CD4-positive, CD25-positive, alpha-beta regulatory T cell (primary cell): ENCODE results near the gene IL17RD. TPM values are rescaled to one million over a fixed set of nuclear protein-coding genes. Genes with fewer than 3 reads are reported as not detected.
A peak's percentile ranks its signal among the peaks of the same experiment; 100 is the strongest.

ENCODE experiments used
- ATAC-seq, 2 donors: fragments of 150-1000 bp; cut with Tn5 transposase; one replicate each; pipeline ENCODE4 v1.10.0; 2021; ENCODE audit warnings: low read depth in 2 of 2, moderate number of reproducible peaks in 2 of 2, moderate library complexity in 1 of 2
- DNase-seq, 3 donors: peaks; one replicate each; pipeline versions ENCODE4 v3.0.0 to v3.0.0-alpha.2; 2012 to 2022; ENCODE audit warnings: mixed read lengths in 1 of 3
- H3K27ac ChIP-seq: one replicate; pipeline ENCODE4 v1.7.0; 2013; ENCODE audit warnings: mild to moderate bottlenecking, low read length; ENCODE audit not compliant: insufficient read depth, poor library complexity, severe bottlenecking
- H3K27me3 ChIP-seq: one replicate; pipeline ENCODE4 v1.7.0; 2013; ENCODE audit warnings: low read length; ENCODE audit not compliant: control insufficient read depth, insufficient read depth
- H3K36me3 ChIP-seq: one replicate; pipeline ENCODE4 v1.7.0; 2013; ENCODE audit warnings: mild to moderate bottlenecking, low read length, moderate library complexity; ENCODE audit not compliant: control insufficient read depth, insufficient read depth
- H3K4me1 ChIP-seq: 2 replicates; pipeline ENCODE4 v1.7.0; 2013; ENCODE audit warnings: mild to moderate bottlenecking, low read length; ENCODE audit not compliant: insufficient read depth, control insufficient read depth, poor library complexity, severe bottlenecking
- H3K4me3 ChIP-seq: one replicate; pipeline ENCODE4 v1.7.0; 2013; ENCODE audit warnings: low read depth, mild to moderate bottlenecking, low read length, moderate library complexity
- H3K9me3 ChIP-seq, 2 experiments: 1 replicate in 1 of 2; 2 replicates in 1 of 2; pipeline ENCODE4 v1.7.0; 2013; ENCODE audit warnings: low read length in 2 of 2, mild to moderate bottlenecking in 1 of 2, moderate library complexity in 1 of 2; ENCODE audit not compliant: control insufficient read depth in 2 of 2
- H3K27ac Mint-ChIP-seq, 3 donors: one replicate each; pipeline ENCODE4 v1.8.0; 2020 to 2022; ENCODE audit warnings: mild to moderate bottlenecking in 3 of 3, mixed read lengths in 3 of 3, moderate library complexity in 2 of 3
- H3K27me3 Mint-ChIP-seq: one replicate; pipeline ENCODE4 v1.8.0; 2022; ENCODE audit warnings: mild to moderate bottlenecking, mixed read lengths
- H3K36me3 Mint-ChIP-seq: one replicate; pipeline ENCODE4 v1.8.0; 2020; ENCODE audit warnings: mixed read lengths
- H3K4me1 Mint-ChIP-seq, 4 donors: one replicate each; pipeline ENCODE4 v1.8.0; 2020 to 2022; ENCODE audit warnings: mixed read lengths in 4 of 4, mild to moderate bottlenecking in 1 of 4
- H3K4me3 Mint-ChIP-seq, 4 donors: one replicate each; pipeline ENCODE4 v1.8.0; 2020 to 2022; ENCODE audit warnings: mild to moderate bottlenecking in 4 of 4, mixed read lengths in 4 of 4, moderate library complexity in 3 of 4
- H3K9me3 Mint-ChIP-seq, 7 donors: one replicate each; pipeline ENCODE4 v1.8.0; 2020 to 2022; ENCODE audit warnings: mixed read lengths in 7 of 7, mild to moderate bottlenecking in 3 of 7, moderate library complexity in 2 of 7
- polyA plus RNA-seq, 4 donors: library from polyadenylated mRNA; unstranded; fragments of 300-500 nt; fragmentation: Illumina TruSeq; gene quantifications; one replicate each; pipeline ENCODE4 v1.2.3, GENCODE V29; 2021
- total RNA-seq: library from RNA; stranded (reverse); gene quantifications from one replicate; pipeline ENCODE4 v1.2.3, GENCODE V29; 2022

Gene IL17RD
- total and polyA plus RNA-seq, 5 donors from 2014 or later, result not detected

DNA sequence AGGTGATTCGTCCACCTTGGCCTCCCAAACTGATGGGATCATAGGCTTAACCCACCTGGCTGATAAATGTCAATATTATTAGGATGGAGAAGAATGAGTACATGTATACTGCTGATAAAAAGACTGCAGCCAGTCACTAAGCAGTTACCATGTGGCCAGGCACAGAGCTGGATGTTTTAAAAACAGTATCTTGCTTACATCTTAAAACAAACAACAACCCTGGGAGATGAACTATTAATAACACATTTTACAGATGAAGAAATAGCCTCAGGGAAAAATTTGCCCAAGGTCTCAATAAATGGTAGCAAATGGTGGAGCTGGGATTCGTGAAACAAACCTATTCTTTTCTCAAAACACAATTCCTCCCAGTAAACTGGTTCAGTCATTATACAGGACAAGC is 18.1 kb downstream of the IL17RD start:
- Histone ChIP-seq H3K9me3 (no peaks in the 10 kb centered on the region), H3K36me3 (no peaks in the 10 kb centered on the region), H3K4me3 (no peak overlapping the region), H3K27ac (no peak overlapping the region), H3K4me1 (no peaks in the 10 kb centered on the region), H3K27me3 (peaks cover 14% of the 10 kb centered on the region)
- no peak overlapping the region for H3K27ac Mint-ChIP-seq
- DNase-seq (no peak), ATAC-seq (no peak)
- no peaks in the 10 kb centered on the region for H3K36me3 Mint-ChIP-seq
- no peak overlapping the region for H3K4me3 Mint-ChIP-seq
- H3K4me1 Mint-ChIP-seq, result no peaks in the 10 kb centered on the region
- peaks cover 55% of the 10 kb centered on the region for H3K27me3 Mint-ChIP-seq
- no peaks in the 10 kb centered on the region for H3K9me3 Mint-ChIP-seq

DNA sequence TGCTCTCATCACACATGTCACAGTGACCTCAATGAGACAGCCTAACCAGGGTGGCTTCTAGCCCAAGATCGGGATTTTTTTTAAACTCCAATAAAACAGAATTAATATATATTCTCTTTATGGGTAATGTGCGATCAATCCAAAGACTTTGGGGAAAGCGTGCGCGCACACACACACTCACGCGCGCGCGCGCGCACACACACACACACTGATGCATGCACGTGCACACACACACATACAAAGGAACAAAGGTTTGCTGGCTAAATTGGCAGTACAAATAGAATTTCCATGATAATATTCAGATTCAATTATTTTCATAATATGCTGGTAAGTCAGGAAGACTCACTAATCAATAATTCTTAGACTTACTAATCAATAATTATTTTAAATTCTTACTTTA is 19.3 kb downstream of the IL17RD start:
- no peak for DNase-seq
- Histone ChIP-seq H3K4me1 (no peaks in the 10 kb centered on the region), H3K27me3 (peaks cover 14% of the 10 kb centered on the region), H3K36me3 (no peaks in the 10 kb centered on the region), H3K27ac (no peak overlapping the region), H3K4me3 (no peak overlapping the region), H3K9me3 (no peaks in the 10 kb centered on the region)
- Mint-ChIP-seq H3K36me3 (no peaks in the 10 kb centered on the region), H3K27me3 (peaks cover 48% of the 10 kb centered on the region), H3K4me3 (no peak overlapping the region), H3K9me3 (no peaks in the 10 kb centered on the region), H3K4me1 (no peaks in the 10 kb centered on the region), H3K27ac (no peak overlapping the region)
- ATAC-seq, result no peak

- no peaks in the 10 kb centered on the region for H3K36me3 ChIP-seq
- peaks cover 46% of the 10 kb centered on the region for H3K27me3 Mint-ChIP-seq
- no peak overlapping the region for H3K27ac ChIP-seq
- no peak overlapping the region for H3K4me3 Mint-ChIP-seq
- H3K27ac Mint-ChIP-seq, result no peak overlapping the region
- peaks cover 16% of the 10 kb centered on the region for H3K27me3 ChIP-seq
- no peaks in the 10 kb centered on the region for H3K36me3 Mint-ChIP-seq
- no peaks in the 10 kb centered on the region for H3K9me3 ChIP-seq
- ATAC-seq (no peak), DNase-seq (no peak)
- no peaks in the 10 kb centered on the region for H3K4me1 ChIP-seq
- H3K9me3 Mint-ChIP-seq, result no peaks in the 10 kb centered on the region
- H3K4me3 ChIP-seq, result no peak overlapping the region
- H3K4me1 Mint-ChIP-seq, result no peaks in the 10 kb centered on the region
Observed at GRCh38 chr3:57144952-57145351, 20.2 kb downstream of the IL17RD start.

DNA sequence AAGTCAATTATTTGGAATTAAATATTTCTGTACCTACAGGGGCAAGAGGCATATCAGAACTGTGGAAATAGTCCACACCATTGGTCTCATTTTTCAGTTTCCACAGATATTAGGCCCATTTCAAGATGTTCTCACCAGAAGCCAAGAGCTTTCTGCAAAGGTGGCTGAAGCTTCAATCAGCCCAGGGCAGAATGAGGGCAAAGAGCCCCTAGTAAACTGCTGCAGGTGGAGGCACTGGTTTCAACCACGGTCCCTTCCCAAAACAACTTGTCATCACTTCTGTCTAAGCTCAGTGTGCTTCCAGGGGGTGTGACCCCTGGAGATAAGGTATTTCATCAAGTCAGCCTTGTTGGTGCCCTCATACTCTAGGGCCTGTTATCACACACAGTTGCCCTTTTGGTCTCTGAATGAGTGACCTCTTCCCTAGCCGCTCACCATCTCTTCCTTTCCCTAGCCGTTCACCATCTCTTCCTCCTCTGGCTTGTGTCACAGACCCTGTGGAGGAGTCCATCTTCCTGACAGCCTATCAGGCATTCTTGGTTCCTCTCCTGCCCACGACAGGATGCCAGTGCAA is 21.2 kb downstream of the IL17RD start:
- H3K4me3 ChIP-seq, result no peak overlapping the region
- no peak overlapping the region for H3K4me3 Mint-ChIP-seq
- no peaks in the 10 kb centered on the region for H3K36me3 ChIP-seq
- H3K9me3 Mint-ChIP-seq, result no peaks in the 10 kb centered on the region
- ATAC-seq, result no peak
- H3K27me3 Mint-ChIP-seq, result peaks cover 47% of the 10 kb centered on the region
- H3K27ac ChIP-seq, result no peak overlapping the region
- no peak for DNase-seq
- no peaks in the 10 kb centered on the region for H3K36me3 Mint-ChIP-seq
- peaks cover 11% of the 10 kb centered on the region for H3K27me3 ChIP-seq
- H3K4me1 Mint-ChIP-seq, result no peaks in the 10 kb centered on the region
- peak overlapping the region in 1 of 3 donors; percentile 9 for H3K27ac Mint-ChIP-seq
- no peaks in the 10 kb centered on the region for H3K9me3 ChIP-seq
- no peaks in the 10 kb centered on the region for H3K4me1 ChIP-seq

DNA sequence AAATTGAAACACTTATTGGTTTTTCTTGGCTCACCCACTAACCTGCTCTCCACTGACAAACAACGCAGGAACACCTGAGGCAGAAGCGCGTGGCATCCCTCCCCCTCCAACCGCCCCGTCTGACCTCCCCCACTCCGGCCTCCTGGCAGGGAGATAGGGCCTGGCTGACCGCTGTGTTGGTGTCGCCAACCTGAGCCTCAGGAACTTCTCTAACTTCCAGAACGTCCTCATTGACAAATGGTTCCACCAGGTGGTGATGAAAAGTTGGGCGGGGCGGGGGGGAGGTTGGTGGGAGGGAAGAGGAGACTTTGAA is 22.8 kb downstream of the IL17RD start:
- no peaks in the 10 kb centered on the region for H3K4me1 ChIP-seq
- H3K27me3 Mint-ChIP-seq, result peaks cover 41% of the 10 kb centered on the region
- H3K4me1 Mint-ChIP-seq, result no peaks in the 10 kb centered on the region
- no peaks in the 10 kb centered on the region for H3K36me3 ChIP-seq
- H3K27ac Mint-ChIP-seq, result no peak overlapping the region
- no peaks in the 10 kb centered on the region for H3K36me3 Mint-ChIP-seq
- peaks cover 13% of the 10 kb centered on the region for H3K27me3 ChIP-seq
- no peak overlapping the region for H3K4me3 Mint-ChIP-seq
- no peaks in the 10 kb centered on the region for H3K9me3 ChIP-seq
- ATAC-seq (no peak), DNase-seq (no peak)
- no peak overlapping the region for H3K4me3 ChIP-seq
- peaks cover 0 to 2% (median 0%) of the 10 kb centered on the region in 7 donors for H3K9me3 Mint-ChIP-seq
- H3K27ac ChIP-seq, result no peak overlapping the region

DNA sequence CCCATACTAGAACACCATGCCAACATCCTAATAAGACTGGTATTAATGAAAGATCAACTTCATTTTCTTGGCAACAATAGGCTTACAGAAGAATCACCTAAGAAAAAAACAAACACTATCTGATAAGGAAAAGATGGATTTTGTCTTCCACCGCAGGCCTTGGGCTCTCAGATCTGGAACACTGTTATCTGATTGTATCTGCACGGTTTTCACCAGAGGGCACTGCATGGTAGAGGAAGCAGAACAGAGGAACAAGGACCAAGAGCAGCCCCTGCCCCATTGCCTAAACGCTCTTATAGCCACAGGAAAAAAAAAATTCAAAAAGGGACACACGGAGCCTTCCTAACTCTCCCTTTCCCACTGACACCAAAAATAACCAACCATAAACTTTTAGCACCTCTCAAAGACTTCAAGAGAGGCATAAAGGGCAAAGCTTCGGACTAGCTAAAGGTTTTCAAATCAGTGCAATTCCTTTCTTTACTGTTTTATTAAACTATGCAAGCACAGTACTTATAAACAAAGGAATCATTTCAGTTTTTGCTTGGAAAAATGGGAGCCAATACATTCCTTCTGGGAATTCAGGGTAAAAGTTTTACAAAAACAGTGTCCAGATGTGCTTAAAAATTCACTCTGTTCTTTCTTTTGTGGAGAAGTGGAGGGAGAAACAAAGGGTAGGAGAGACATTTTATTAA is 23.3 kb downstream of the IL17RD start:
- H3K27ac ChIP-seq, result no peak overlapping the region
- peaks cover 15% of the 10 kb centered on the region for H3K27me3 ChIP-seq
- no peak overlapping the region for H3K4me3 ChIP-seq
- ATAC-seq (no peak), DNase-seq (no peak)
- no peaks in the 10 kb centered on the region for H3K36me3 ChIP-seq
- no peak overlapping the region for H3K4me3 Mint-ChIP-seq
- no peaks in the 10 kb centered on the region for H3K36me3 Mint-ChIP-seq
- H3K9me3 ChIP-seq, result no peaks in the 10 kb centered on the region
- H3K4me1 Mint-ChIP-seq, result no peaks in the 10 kb centered on the region
- H3K27me3 Mint-ChIP-seq, result peaks cover 38% of the 10 kb centered on the region
- peaks cover 0 to 2% (median 0%) of the 10 kb centered on the region in 7 donors for H3K9me3 Mint-ChIP-seq
- no peaks in the 10 kb centered on the region for H3K4me1 ChIP-seq
- H3K27ac Mint-ChIP-seq, result no peak overlapping the region

DNA sequence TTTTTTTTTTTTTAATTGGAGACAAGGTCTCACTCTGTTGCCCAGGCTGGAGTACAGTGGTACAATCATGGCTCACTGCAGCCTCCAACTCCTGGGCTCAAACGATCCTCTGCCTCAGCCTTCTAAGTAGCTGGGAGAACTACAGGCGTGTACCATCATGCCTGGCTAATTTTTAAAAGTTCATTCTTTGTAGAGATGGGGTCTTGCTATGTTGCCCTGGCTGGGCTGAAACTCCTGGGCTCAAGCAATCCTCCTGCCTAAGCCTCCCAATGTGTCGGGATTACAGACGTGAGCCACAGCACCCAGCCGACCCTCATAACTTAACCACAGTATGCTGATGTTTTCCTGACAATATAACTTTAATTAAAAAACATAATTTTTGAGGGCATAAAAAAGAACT is 24.3 kb downstream of the IL17RD start:
- Histone ChIP-seq H3K27ac (no peak overlapping the region), H3K27me3 (peaks cover 16% of the 10 kb centered on the region), H3K4me3 (no peak overlapping the region), H3K9me3 (no peaks in the 10 kb centered on the region), H3K4me1 (no peaks in the 10 kb centered on the region), H3K36me3 (no peaks in the 10 kb centered on the region)
- no peak overlapping the region for H3K4me3 Mint-ChIP-seq
- no peak for ATAC-seq
- no peaks in the 10 kb centered on the region for H3K4me1 Mint-ChIP-seq
- no peak for DNase-seq
- H3K27me3 Mint-ChIP-seq, result peaks cover 41% of the 10 kb centered on the region
- no peak overlapping the region for H3K27ac Mint-ChIP-seq
- peaks cover 0 to 2% (median 0%) of the 10 kb centered on the region in 7 donors for H3K9me3 Mint-ChIP-seq
- H3K36me3 Mint-ChIP-seq, result no peaks in the 10 kb centered on the region
